Endodermal cell (in vitro differentiated cells): Measurements from ENCODE around the gene CGB3. TPM values are rescaled to one million over a fixed set of nuclear protein-coding genes. Genes with fewer than 3 reads are reported as not detected.
"Not testable (repeated sequence)": the region's sequence is repeated elsewhere in the genome, so short reads cannot be mapped to it uniquely, and the experiment has no call there.

Experiments used
- DNase-seq: peaks from one replicate; pipeline ENCODE4 v3.0.0-alpha.2; 2017
- H3K27ac ChIP-seq: 2 replicates; pipeline ENCODE4 v1.5.1; 2013; ENCODE audit warnings: mild to moderate bottlenecking, low read depth, low read length, moderate library complexity
- H3K27me3 ChIP-seq: 2 replicates; pipeline ENCODE4 v1.6.1; 2013; ENCODE audit warnings: mild to moderate bottlenecking, low read length, moderate library complexity; ENCODE audit not compliant: insufficient read depth, control insufficient read depth, poor library complexity, severe bottlenecking
- H3K36me3 ChIP-seq: 2 replicates; pipeline ENCODE4 v1.7.0; 2013; ENCODE audit warnings: mild to moderate bottlenecking, low read length, moderate library complexity; ENCODE audit not compliant: control insufficient read depth, insufficient read depth
- H3K4me1 ChIP-seq: one replicate; pipeline ENCODE4 v1.7.0; 2013; ENCODE audit warnings: low read length; ENCODE audit not compliant: control insufficient read depth, insufficient read depth
- H3K4me3 ChIP-seq: 2 replicates; pipeline ENCODE4 v1.5.1; 2013; ENCODE audit warnings: mild to moderate bottlenecking, low read length, moderate library complexity
- H3K9ac ChIP-seq: 2 replicates; pipeline ENCODE4 v1.6.1; 2013; ENCODE audit warnings: mild to moderate bottlenecking, low read length, moderate library complexity; ENCODE audit not compliant: poor library complexity, severe bottlenecking; ENCODE audit errors: extremely low read depth
- H3K9me3 ChIP-seq: 2 replicates; pipeline ENCODE4 v1.6.1; 2013; ENCODE audit warnings: mild to moderate bottlenecking, low read length, moderate library complexity; ENCODE audit not compliant: control insufficient read depth
- H3K27ac Mint-ChIP-seq: 2 replicates; pipeline ENCODE4 v1.8.0; 2020; ENCODE audit warnings: mixed read lengths
- H3K27me3 Mint-ChIP-seq: 2 replicates; pipeline ENCODE4 v1.8.0; 2021; ENCODE audit warnings: mild to moderate bottlenecking, mixed read lengths; ENCODE audit not compliant: insufficient read depth
- H3K36me3 Mint-ChIP-seq: 2 replicates; pipeline ENCODE4 v1.8.0; 2020; ENCODE audit warnings: low read depth, mixed read lengths
- H3K4me1 Mint-ChIP-seq: 2 replicates; pipeline ENCODE4 v1.8.0; 2020; ENCODE audit warnings: mixed read lengths
- H3K4me3 Mint-ChIP-seq: 2 replicates; pipeline ENCODE4 v1.8.0; 2020; ENCODE audit warnings: mild to moderate bottlenecking, moderate library complexity, mixed read lengths
- H3K9me3 Mint-ChIP-seq: 2 replicates; pipeline ENCODE4 v1.8.0; 2020; ENCODE audit warnings: mild to moderate bottlenecking, mixed read lengths
- CTCF ChIP-seq: fragments of 200-600 bp; sonication (generic); conservative IDR thresholded peaks from 2 replicates; pipeline ENCODE4 v1.5.0; 2021; ENCODE audit warnings: antibody characterized with exemption, mild to moderate bottlenecking
- WGBS, 2 experiments: methylation state at CpG; one replicate each; pipeline versions ENCODE4 v1.1.5 to v1.1.7; 2013; ENCODE audit warnings: missing lambda C conversion rate in 2 of 2, mixed read lengths in 1 of 2; ENCODE audit not compliant: insufficient coverage in 1 of 2, insufficient read length in 1 of 2; 5-methylcytosine and 5-hydroxymethylcytosine counted together
- total RNA-seq, 2 donors: library from RNA; stranded (reverse); fragmentation: NEBNext Ultra II Directional in 1 of 2; extraction: Animal tissue kit (Norgen Biotek cat#: 25700) in 1 of 2; gene quantifications; 2 replicates in 1 of 2; 3 replicates in 1 of 2; pipeline ENCODE4 v1.2.1, GENCODE V29; 2021

The CGB3 gene
- total RNA-seq, 2 donors from 2014 or later: not detected

GRCh38 chr19:49057636-49058234, 33.6 kb upstream of the CGB3 start, which contains the start of gene CGB7:
Gene CGB7, minus strand, starts transcription at chr19:49057749. Its CDS starts 2,374 bp downstream, at chr19:49055375.
- DNase-seq: peak; percentile 93
- Mint-ChIP-seq H3K9me3 (no peaks in the 10 kb centered on the region), H3K27me3 (peaks cover 81% of the 10 kb centered on the region), H3K27ac (no peak within 1 kb of the TSS), H3K4me1 (peaks cover 6% of the 10 kb centered on the region), H3K36me3 (no peaks in the 10 kb centered on the region), H3K4me3 (peak within 1 kb of the TSS; percentile 52)
- 21 to 25% methylated on average over 13 to 38 of the region's 38 CpGs for WGBS, 2 experiments
- H3K9me3 ChIP-seq: no peaks in the 10 kb centered on the region
- no peaks in the 10 kb centered on the region for H3K4me1 ChIP-seq
- peak within 1 kb of the TSS; percentile 77 for H3K4me3 ChIP-seq
- no peak within 1 kb of the TSS for H3K9ac ChIP-seq
- H3K27ac ChIP-seq: no peak within 1 kb of the TSS
- no peaks in the 10 kb centered on the region for H3K36me3 ChIP-seq
- TF ChIP-seq CTCF: no peak
- H3K27me3 ChIP-seq: peaks cover 48% of the 10 kb centered on the region

DNA sequence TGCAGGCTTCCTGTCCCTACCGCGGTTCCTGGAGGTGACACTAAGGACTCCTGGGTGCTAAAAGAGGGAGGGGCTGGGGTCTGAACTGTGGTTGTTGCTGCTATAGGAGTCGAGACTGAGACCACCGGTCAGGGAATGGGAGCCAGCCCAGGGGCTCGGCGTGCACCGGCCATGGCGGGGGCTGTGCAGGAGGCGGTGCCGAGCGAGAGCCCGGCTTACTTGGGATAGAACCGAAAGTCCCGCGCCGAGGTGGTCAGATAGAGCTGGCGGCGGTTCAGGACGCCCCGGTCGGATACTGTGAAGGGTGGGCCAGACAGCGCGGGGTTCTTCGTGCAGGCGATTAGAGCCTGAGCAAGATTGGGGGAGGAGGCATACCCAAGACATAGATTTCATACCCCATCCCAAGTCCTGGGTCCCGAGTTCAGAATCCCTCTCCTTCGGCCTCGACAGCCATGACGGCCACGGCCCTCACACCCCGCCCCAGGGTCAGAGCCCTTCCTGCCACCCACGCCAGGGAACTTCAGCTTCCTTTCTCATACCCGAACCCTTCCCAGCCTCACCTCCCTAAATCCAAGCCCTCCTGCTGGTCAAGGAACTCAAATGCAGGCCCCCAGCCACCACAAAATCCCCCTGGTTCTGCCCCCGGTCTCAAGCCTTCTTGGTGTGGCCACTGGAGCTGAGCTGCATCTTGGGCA, 32.9 kb upstream of the CGB3 start:
- peak; percentile 64 for DNase-seq
- H3K27me3 ChIP-seq: peaks cover 48% of the 10 kb centered on the region
- not testable (repeated sequence) for H3K27ac ChIP-seq, H3K36me3 Mint-ChIP-seq, H3K4me1 Mint-ChIP-seq, H3K4me1 ChIP-seq, H3K27ac Mint-ChIP-seq, H3K9me3 Mint-ChIP-seq, H3K36me3 ChIP-seq, H3K9ac ChIP-seq, H3K9me3 ChIP-seq
- peak overlapping the region; percentile 77 for H3K4me3 ChIP-seq
- H3K27me3 Mint-ChIP-seq: peaks cover 79% of the 10 kb centered on the region
- 17 to 20% methylated on average over 13 to 34 of the region's 34 CpGs for WGBS, 2 experiments
- H3K4me3 Mint-ChIP-seq: peak overlapping the region; percentile 52

GRCh38 chr19:49056101-49056901, 32.2 kb upstream of the CGB3 start:
- H3K4me1 Mint-ChIP-seq: peaks cover 6% of the 10 kb centered on the region
- Histone ChIP-seq H3K4me3 (peak overlapping the region; percentile 77), H3K27ac (no peak overlapping the region), H3K4me1 (no peaks in the 10 kb centered on the region), H3K36me3 (no peaks in the 10 kb centered on the region), H3K27me3 (peaks cover 48% of the 10 kb centered on the region), H3K9ac (no peak overlapping the region), H3K9me3 (no peaks in the 10 kb centered on the region)
- no peaks in the 10 kb centered on the region for H3K9me3 Mint-ChIP-seq
- peak; percentile 50 for TF ChIP-seq CTCF
- H3K27me3 Mint-ChIP-seq: peaks cover 73% of the 10 kb centered on the region
- peak overlapping the region; percentile 52 for H3K4me3 Mint-ChIP-seq
- H3K27ac Mint-ChIP-seq: no peak overlapping the region
- DNase-seq: peak; percentile 89
- no peaks in the 10 kb centered on the region for H3K36me3 Mint-ChIP-seq
- 3 to 5% methylated on average over 31 to 63 of the region's 63 CpGs for WGBS, 2 experiments

DNA sequence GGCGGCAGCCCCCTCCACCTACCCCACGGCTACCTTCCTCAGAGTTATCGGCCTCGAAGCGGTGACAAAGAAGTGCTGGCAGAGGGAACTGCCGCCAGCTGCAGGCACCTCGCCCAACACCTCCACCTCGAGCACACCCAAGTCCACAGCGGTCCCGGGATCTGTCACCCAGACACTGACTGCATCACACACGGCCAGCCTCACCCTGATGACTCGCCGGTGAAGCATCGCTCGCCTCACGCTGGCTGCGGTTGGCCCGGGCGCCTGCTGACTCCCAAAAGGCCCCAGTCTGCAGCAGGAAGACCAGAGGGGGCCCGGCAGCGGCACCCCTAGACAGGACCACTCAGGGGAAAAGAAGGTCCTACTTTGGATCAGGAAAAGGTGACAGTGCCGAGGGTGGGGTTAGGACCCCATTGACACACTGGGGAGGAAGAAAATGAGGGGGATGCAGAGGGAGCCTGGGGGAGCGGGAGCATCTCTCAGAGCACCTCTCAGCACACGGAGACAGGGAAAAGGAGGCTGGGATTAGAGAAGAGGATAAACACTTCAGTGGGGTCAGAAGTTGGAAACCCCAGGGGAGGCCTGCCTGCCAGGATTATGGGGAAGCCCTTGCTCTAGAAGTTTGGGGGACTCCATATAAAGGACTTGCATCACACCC, 26.4 kb upstream of the CGB3 start:
- H3K27me3 ChIP-seq, H3K4me1 ChIP-seq, H3K36me3 ChIP-seq, H3K4me3 ChIP-seq, H3K27ac Mint-ChIP-seq, H3K36me3 Mint-ChIP-seq, H3K9me3 Mint-ChIP-seq, H3K4me3 Mint-ChIP-seq, H3K27ac ChIP-seq, H3K4me1 Mint-ChIP-seq, H3K9me3 ChIP-seq, H3K9ac ChIP-seq: not testable (repeated sequence)
- peaks cover 28% of the 10 kb centered on the region for H3K27me3 Mint-ChIP-seq
- peak; percentile 58 for DNase-seq
- 82 to 83% methylated on average over 17 to 24 of the region's 24 CpGs for WGBS, 2 experiments

GRCh38 chr19:49049834-49050233, 25.7 kb upstream of the CGB3 start:
- H3K9ac ChIP-seq, H3K4me3 Mint-ChIP-seq, H3K36me3 Mint-ChIP-seq, H3K27ac Mint-ChIP-seq, H3K9me3 ChIP-seq, H3K27me3 ChIP-seq, H3K4me1 Mint-ChIP-seq, DNase-seq, H3K27ac ChIP-seq, H3K9me3 Mint-ChIP-seq, H3K36me3 ChIP-seq, H3K4me3 ChIP-seq, H3K4me1 ChIP-seq: not testable (repeated sequence)
- peaks cover 23% of the 10 kb centered on the region for H3K27me3 Mint-ChIP-seq
- 80% methylated on average over 1 of the region's 4 CpGs; no CpG with 5 or more reads in 1 of the 2 experiments for WGBS, 2 experiments
